Breast epithelium (tissue), 3 donors: Measurements from ENCODE around the gene AGO3.

Source experiments
- CTCF ChIP-seq, 3 donors: fragments of 450-650 bp; IDR thresholded peaks; one replicate each; pipeline ENCODE4 v1.5.1; 2016 to 2017; ENCODE audit warnings: antibody characterized with exemption in 3 of 3, mild to moderate bottlenecking in 3 of 3, moderate library complexity in 3 of 3
- POLR2A ChIP-seq: fragments of 450-650 bp; IDR thresholded peaks from one replicate; pipeline ENCODE4 v1.6.1; 2016; ENCODE audit warnings: antibody characterized with exemption, mild to moderate bottlenecking, moderate library complexity
- POLR2AphosphoS5 ChIP-seq, 3 donors: sonication (generic); formaldehyde crosslinking; IDR thresholded peaks; one replicate each; pipeline ENCODE4 v1.6.1; 2017; ENCODE audit warnings: antibody characterized with exemption in 3 of 3

GRCh38 chr1:35885961-35886558, 44.8 kb upstream of the AGO3 start:
- TF ChIP-seq CTCF (IDR thresholded peaks at IDR 0.05) = no peak
- TF ChIP-seq POLR2A = no peak
- TF ChIP-seq POLR2AphosphoS5 (IDR thresholded peaks at IDR 0.05) = no peak
